GM04503 (cell line): ENCODE data around the gene NINJ2.
"Not testable (repeated sequence)": the region's sequence is repeated elsewhere in the genome, so short reads cannot be mapped to it uniquely, and the experiment has no call there.

Experiments
- DNase-seq: peaks from one replicate; pipeline ENCODE4 v3.0.0-alpha.2; 2012; ENCODE audit warnings: low read depth

The NINJ2 gene

DNA sequence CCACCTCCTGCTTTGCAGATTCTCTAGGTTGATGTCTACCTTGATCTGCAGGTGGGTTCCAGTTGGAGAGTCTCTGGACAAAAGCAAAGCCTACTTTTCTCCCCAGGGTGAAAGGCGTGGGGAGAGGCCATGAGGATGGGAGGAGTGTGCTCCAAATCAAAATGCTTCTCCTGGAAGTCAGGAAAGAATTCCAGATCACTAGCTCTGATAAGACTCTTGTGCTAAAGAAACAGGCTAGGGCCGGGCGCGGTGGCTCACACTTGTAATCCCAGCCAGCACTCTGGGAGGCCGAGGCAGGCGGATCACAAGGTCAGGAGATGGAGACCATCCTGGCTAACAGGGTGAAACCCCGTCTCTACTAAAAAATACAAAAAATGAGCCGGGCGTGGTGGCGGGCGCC is 21.9 kb downstream of the NINJ2 start:
- not testable (repeated sequence) for DNase-seq

DNA sequence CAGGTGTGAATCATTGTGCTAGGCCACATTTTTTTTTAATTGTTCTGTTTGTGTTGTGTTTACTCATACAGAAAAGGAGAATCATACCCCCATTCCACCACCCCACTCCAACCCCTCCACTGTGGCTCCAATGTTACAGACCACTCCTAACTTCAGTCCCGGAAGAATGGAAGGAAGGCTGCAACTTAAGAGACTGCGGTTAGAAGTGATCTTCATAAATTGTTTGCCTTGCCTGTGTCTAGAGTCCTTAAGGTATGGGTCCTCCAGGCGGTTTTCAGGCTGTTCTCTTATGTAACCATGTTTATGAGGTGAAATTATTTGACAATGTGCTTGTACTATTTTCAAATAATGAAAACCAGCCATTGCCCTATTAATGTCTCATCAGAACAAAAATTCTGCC is 22.5 kb downstream of the NINJ2 start:
- DNase-seq, result no peak

DNA sequence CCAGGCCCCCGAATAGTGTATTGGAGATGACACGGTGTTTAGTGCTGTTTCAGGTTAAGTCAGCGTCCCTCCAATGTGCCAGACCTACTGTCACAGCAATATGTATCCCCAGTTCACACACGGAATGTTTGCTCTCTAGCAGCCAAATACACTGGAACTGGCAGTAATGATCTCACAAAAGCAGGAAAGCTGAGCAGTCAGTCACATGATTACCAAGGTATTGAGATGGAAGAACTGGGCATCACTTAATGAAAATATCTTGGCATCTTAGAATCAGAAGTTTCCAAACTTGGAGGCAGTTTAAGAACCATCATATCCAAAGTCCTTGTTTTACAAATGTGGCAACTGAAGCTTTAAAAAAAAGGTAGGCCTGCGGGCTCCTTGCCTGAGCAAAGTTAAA is 23.3 kb downstream of the NINJ2 start:
- DNase-seq, result no peak

DNA sequence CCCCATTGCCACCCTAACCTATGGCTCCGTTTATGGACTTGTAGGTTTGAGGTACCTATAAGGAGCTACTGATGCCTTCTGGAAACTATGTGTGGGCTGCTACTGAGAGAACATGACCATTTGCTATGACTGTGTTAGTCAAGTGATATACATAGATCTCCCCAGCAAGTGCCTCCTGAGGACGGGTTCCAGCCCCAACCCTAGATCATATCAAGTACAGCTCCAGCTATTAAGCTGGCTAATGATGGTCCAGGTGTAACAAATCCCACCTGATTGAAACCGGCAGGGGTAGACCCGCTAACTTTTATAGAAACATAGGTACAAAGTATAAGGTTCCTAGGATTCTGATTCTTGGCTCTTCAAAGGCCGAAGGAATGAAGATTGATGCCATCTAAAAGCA is 23.7 kb downstream of the NINJ2 start:
- DNase-seq, result no peak

DNA sequence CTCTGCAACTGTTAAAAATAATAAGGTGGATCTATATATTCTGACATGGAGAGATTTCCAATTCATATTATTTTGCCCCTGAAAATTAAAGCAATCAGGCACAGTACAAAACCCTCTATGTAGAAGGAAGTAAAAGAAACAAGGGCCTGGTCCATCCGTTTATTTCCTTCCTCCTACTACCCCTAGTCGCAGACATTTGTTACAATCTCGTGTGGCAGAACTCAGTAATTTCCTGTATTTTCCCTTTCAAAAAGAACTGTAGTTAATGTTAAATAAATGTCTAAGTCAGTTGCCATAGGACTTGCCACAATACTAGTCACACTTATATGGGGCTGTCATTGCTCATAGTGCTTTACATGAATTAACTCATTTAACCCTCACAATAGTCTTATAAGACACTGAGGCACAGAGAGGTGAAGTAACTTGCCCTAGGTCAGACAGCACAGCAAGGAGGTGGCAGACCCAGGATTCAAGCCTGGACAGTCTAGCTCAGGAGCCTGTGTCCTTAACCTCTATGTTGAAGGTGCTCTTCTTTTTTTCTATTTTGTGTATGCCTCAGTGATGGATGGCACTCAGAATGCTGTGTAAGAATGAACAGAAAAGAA is 24.2 kb downstream of the NINJ2 start:
- no peak for DNase-seq

DNA sequence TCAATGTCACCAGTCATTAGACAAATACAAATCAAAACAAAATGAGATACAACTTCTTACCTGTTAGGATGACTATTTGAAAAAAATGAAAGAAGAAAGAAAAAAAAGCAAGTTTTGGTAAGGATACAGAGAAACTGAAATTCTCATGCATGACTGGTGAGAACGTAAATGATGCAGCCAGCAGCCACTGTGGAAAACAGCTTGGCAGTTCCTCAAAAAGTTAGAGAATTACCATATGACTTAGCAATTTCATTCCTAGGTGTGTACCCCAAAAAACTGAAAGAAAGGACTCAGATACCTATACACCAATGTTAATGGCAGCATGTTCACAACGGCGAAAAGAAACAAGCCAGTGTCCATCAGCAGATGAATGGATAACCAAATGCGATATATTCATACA is 26.6 kb downstream of the NINJ2 start:
- DNase-seq, result no peak

DNA sequence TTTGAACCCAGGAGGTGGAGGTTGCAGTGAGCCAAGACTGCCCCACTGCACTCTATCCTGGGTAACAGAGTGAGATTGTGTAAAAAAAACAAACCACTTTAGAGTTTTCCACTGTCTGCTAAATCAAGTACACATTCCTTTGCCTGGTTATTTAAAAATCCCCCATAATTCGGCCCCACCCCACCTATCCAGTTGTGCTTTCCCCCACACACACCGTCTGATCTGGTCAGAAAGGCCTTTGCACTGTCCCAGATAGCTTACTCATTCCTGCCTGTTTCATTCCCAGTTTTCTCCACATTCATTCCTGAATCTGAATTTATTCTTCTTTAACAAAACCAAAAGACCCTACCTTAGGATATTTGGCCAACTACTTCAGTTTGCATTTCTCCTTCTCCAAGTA is 29.5 kb downstream of the NINJ2 start:
- DNase-seq, result no peak

DNA sequence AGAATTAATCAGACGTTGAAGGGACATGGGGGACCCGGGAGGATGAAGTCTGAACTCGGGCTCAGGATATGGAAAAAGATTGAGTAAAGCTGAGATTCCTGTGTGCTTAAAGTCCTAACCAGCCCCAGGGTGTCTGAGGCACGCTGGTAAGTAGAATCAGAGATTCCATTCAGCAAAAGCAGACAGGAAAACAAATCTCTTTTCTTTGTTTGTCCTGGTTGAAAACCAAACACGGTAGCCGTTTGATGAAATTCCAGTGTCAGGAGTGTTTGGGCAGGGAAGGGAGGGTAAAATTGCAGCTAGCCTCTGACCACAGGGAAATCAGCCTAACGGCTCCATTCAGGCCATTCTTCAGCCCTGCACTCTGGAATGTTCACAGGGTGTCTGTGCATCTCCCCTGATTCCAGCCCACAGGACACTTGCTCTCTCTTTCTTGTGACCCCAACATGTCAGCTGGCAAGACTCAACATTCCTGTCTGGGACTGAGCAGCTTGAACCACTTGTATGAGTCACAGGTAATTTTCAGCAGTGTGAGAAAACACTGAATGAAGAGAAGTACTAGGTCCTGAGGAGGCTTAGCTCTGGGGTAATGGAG is 31.0 kb downstream of the NINJ2 start:
- peak; percentile 91 for DNase-seq

DNA sequence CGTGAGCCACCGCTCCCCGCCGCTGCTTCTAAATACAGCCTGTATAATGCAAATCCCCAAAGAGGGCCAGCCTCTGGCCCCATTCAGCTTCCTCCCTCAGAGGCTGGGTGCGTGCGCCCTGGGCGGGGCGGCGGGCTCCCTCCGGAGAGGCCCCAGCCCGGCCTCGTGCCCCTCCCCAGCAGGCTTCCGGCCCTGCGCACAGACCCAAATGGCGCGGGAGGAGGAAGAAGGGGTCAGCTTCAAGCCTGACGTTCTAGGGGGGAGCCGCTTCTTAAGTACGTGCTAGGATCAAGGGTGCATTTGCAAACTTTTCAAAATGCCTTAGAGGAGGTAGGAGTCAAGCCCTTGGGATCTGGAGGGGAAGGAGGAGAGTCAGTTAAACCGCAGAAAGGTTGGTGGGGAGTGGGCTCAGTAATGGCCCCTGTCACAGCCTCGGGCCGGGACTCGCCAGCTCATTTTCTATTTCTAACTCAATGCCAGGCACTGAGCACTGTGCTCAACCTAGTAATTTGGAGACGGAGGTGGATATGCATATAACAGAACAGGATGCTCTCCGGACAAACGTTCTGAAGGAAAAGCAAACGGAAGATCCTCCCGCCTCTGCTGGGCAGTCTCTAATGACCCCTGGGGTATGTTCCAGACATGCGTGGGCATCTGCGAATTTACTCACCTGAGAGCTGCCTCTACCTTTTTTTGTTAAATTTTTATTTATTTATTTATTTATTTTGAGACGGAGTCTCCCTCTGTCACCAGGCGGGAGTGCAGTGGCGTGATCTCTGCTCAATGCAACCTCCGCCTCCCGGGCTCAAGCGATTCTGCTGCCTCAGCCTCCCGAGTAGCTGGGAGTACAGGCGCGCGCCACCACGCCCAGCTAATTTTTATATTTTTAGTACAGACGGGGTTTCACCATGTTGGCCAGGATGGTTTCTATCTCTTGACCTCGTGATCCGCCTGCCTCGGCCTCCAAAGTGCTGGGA is 32.3 kb downstream of the NINJ2 start:
- DNase-seq, result no peak

DNA sequence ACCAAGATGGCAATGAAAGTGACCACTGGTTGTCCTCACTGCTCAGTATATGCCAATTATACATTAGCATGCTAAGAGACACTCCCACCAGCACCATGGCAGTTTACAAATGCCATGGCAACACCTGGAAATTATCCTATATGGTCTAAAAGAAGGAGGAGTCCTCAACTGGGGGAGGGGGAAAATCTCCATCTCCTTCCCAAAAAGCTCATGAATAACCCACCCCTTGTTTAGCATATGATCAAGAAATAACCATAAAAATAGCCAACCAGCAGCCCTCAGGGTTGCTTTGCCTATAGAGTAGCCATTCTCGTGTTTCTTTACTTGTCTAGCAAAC is 34.5 kb downstream of the NINJ2 start:
- not testable (repeated sequence) for DNase-seq

DNA sequence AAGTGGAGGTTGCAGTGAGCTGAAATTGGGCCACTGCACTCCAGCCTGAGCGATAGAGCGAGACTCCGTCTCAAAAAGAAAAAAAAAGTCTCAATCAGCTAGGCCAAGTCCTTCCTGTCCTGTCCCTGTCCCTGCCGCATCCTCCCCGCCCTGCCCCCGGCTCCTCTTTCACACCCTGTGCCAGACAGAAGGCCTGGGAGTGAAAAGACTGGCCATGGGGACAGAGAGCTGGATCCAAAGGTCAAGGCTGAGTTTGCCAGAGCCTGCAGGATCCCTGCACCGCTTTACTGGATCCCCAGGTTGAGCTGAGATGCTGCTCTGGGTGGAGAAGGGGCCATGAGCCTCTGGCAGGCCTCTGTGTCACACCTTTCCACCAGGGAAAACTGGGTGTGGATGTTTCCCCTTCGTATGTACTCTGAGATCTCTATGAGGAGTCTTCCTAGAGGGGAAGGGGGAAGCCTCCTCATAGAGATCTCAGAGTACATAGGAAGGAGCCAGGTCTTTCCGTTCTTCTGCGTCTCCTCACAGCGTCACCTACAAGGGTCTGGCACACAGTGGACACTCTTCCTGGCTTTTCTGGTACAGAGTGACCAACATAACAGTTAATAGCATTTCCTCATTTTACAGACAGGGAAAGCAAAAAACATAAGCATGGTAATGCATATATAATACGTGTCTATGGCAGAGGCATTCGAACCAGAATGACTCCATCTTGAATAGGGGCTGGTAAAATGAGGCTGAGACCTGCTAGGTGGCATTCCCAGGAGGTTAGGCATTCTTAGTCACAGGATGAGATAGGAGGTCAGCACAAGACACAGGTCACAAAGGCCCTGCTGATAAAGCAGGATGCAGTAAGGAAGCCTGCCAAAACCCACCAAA is 35.1 kb downstream of the NINJ2 start:
- no peak for DNase-seq

DNA sequence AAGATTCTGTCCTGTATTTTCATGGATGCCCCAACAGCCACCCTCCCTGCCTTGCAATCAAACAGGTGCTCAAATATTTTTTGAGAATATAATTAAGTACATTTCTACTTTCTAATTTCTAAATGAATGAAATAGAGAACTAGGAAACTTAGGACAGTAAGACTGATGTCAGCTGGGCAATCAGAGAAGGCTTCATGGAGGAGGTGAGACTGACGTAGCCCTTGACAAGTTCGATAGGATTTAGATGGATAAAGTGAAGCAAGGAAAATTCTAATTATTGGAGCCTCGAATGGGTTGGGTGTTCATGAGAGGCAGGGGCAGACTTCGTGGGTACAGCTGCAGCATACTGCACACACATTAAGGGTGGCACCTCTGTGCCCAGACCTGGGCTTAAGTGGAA is 36.0 kb downstream of the NINJ2 start:
- DNase-seq, result no peak

DNA sequence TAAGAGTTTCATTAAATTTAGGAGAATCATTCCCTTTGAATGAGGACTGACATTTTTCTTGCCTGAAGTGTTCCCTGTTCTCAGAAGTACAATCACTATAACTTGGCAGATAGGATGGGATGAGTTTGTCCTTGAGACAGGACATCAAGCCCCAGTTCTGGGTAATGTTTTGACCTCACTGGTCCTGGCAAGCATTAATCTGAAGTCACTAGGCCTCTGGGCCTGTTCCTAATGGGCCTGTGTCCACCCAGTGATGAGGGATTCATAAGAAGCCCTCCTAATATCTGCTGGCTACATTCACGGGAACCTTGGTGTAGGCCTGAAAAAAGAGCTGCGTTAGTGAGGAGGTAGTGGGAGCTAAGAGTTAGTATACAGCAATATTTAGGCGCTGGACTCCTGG is 37.2 kb downstream of the NINJ2 start:
- DNase-seq, result no peak

DNA sequence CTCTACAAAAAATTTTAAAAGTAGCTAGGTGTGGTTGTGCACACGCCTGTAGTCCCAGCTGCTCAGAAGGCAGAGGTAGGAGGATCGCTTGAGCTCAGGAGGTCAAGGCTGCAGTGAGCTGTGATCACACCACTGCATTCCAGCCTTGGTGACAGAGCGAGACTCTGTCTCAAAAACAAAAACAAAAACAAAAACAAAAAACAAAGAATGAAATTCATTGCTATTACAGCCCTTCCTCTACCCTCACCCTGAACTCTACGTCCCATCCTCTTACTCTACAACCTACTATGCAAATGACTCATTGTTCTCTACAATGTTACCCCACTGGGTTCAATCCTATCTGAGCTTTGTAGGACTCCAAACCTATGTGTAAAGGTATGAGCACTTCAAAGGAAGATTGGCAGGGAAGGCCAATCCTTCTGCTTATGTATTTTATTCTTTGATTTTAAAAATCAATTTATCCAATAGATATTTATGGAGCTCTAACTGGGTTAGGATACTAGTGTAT is 39.3 kb downstream of the NINJ2 start:
- no peak for DNase-seq

DNA sequence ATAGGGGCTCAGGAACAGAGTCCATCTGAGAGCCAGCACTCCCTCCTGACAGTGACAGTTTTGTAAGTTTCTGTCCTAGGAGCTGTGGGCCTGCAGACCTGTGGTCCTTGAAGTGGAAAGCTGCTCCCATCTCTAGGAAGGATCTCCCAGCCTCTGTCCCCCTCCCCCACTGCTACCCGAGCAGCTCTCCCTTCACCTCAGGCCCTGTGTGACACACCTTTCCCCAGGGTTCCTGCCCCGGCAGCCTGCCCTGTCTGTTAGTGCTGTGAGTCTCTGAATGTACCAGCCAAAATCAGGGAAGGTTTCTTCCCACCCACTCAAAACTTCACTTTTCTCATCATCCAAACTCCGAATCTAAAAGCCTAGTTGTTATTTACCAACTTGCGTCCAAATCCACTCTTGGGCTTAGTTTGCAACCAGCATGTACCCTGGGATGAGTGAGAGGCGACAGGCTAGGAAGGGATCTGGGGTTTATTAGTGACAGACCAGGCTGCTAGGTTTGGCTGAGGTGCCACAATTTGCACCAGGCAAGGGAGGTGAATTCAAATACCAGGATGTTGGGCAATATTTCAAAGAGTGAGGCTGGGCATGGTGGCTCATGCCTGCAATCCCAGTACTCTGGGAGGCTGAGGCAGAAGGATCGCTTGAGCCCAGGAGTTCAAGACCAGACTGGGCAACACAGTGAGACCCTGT is 39.9 kb downstream of the NINJ2 start:
- DNase-seq, result no peak

DNA sequence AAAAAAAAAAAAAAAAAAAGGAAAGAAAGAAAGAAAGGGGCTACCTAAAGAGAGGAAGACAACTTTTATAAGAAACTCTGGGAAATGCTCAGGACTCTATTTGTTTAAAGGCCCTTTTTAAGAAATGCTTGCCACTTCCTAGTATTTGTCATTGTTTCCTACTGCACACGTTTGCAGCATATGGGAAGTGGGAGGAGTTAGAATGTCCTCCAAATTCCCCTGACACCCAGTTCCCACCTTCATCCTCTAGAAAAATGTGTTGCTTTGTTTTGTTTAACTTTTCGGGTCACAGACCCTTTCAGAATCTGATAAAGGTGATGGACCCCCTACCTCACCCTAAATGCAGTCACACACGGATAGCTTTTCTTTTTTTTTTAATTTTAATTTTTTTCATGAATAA is 40.8 kb downstream of the NINJ2 start:
- no peak for DNase-seq

DNA sequence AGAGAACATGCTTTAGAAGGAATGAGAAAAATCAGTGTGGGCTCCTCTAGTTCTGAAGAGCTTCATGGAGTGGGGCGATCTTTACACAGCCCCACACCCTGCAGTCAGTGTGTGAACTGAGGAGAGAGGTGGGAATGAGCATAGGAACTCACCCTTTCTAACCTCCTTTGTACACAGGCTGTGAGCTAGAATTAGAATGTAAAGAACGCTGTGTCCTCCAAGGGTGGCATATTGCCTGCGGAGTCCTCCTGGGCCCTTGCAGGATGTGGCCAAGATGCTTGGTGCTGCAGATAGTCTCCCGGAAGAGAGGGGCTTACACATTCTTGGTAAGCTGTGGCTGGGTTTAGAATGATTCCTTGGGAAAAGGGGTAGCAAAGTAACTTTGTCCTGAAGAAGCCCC is 43.9 kb downstream of the NINJ2 start:
- no peak for DNase-seq

DNA sequence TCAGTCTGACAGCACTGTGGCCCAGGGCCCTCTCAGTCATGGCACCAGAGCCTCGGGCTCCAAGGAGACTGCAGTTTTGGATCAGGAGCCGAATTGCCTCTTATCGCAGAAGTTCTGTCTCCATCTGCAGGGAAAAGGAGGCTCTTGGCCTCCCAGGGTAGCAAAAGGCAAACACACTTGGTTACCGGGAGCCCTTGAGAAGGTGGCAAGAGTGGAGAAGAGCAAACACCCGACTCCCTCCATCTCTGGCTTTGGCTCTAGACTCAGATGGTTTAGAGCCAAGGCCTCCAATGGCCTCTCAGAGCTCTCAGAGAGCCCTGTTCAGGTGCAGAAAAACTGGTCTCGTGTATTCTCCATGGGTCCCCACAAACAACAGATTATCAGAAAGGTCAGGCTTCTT is 44.6 kb downstream of the NINJ2 start:
- DNase-seq, result no peak

DNA sequence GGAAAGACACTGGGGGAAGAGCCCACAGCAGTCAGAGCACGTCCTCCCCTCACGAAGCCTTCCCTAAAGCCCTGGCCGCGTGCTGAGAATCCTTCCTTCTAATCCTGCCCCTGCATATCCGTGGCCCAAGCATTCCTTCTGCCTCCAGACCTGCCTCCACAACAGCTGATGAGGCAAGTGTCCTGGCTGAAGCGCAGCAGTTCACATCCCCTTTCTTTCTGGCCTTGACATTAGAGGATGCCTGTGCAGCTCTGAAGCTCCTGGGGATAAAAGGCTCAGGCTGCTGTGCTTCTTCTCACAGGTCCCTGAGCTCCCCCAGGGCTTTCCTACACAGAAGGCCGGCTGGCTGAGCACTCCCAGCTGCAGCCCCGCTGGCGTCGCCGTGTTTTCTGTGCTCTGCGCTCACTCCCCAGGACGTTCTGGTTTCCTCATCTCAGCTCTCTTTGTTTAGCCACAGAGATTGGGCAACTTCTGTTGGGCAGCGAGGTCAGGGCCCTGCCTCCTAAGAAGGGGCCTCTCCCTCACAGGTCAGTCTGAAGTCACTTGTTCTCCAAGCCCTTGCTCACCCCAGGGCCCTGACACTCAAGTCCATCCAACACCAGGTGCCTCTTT is 45.8 kb downstream of the NINJ2 start:
- no peak for DNase-seq

DNA sequence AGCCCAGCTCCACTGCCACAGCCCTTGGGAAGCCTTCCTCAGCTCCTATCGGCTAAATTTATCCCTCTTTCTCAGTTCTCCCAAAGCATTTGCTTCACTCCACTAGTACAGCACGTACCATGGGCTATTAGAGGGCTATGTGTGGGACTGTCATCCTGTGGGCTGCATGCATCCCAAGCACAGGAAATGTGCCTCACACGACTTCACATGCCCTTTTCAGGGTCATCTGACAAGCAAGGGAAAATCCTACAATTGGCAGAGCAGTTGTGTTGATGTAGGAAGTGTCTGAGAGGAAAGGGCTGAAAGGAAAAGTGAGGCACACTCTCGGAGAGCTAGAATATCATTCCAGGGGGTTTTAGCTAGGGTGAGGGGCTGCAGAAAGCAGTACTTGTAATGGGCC is 47.6 kb downstream of the NINJ2 start:
- no peak for DNase-seq

DNA sequence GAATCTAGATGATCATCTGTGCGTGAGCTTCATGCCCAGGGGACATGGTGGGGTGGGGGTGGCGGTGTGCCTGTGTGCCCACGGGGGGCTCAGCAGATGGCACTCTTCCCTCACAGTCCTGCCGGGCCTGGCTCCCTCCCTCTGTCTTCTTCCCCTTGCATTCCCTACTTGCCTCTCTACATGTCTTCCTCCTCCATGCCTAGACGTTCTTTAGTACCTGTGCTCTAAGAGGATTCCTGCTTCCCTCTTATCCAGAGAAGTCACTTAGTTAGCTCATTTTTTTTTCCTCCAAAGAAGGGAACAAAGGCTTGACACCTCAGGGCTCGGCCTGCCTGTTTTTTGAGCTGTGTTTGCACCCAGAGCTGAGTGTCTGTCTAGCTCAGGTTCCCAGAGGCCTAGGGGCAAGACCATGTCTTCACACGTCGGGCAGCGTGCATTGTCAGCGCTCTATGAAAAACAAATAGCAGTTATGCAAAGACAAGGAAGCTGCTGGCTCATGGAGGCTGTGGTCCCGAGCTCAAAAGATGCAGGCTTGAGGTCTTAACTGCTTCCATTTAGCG is 48.8 kb downstream of the NINJ2 start:
- DNase-seq, result no peak
